Middle frontal gyrus (tissue), 1 donor: Measurements from ENCODE around the gene BOK.

Experiments used
- DNase-seq: peaks from one replicate; pipeline ENCODE4 v3.0.0-alpha.2; 2015; ENCODE audit warnings: low spot score; ENCODE audit errors: extremely low spot score

BOK gene

DNA sequence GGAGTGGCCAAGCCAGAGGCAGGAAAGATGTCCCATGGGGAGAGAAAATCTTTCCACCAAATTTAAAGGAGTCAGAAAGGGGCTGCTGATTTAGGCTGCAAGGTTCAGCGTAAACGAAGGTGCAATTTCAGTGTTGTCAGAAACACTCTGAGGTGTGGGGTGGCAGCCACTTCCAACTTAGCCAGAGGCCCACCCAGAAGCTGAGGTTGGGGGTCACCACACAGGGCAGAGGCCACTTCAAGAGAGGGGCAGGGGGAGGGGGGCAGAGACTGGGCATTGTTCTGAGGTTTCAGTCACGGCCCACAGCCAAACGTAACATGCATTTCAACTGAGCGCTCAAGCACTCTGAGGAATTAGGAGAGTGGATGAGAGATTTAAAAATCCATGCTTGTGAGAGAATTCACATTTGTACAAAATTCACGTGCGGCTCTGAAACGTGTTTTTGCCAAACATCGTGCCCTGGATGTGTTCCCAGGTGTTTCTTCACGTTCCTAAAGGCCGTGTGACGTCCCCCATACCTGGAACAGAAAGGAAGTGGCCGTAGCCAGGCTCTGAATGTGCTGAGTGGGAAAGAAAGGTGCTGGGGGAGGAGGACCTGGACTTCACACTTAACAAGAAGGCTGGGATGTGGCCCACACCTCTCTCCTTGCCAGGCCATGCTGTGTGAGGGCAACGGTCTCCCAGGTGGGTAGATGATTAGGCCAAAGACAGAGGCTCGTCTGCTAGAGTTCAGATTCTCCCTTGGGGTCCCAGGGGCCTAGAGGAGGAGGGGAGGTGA, 19.5 kb upstream of the BOK start:
- DNase-seq, result no peak

DNA sequence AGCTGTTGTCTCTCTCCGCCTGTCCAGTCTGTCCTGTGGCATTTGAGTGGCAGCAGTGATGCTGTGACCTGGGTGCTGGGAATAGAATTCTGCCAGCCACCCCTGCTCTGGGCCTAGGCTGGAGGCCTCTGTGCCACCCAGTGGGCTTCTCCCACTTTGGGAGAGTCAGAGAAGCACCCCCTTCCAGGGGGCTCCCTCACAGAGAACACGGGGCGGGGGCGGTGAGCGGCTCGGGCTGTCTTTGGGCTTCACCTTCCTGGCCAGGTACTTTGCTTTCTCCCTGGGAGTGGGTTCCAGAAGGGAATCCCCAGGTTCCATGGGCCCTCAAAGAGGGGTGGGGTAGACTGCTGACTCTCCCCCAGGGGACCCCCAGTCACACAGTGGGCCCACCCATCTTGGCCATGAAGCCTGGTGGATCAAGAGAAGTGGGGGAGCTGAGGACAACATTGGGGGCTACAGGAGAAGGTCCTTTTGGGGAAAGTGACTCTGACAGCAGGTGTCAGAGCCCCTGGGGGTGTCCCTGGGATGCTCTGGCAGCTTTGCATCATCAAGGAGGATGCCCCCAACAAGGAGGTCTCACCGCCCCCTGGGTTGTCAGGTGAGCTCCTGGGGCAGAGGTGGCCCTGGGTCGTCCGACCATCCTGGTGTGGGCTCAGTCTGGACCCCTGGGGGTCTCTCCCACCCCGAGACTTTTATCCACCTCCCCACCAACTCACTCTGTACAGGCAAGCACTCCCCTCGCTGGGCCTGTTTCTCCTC, 18.8 kb upstream of the BOK start:
- no peak for DNase-seq

DNA sequence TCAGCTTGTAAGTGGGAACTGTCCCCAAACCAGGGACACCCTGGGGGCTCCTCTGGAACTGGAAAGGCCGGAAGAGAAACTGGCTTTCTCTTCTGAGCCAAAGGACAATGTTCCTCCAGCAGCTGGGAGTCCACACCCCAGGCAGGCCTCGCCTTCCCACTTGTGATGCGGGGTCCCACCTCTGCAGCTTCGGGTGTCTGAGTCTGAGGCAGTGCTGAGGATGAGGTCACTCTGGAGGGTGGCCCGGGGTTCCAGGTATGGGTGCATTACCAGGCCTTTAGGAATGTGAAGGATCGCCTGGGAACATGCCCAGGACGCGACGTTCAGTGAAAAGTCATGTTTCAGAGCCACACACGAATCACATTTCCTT, 18.2 kb upstream of the BOK start:
- DNase-seq, result no peak

DNA sequence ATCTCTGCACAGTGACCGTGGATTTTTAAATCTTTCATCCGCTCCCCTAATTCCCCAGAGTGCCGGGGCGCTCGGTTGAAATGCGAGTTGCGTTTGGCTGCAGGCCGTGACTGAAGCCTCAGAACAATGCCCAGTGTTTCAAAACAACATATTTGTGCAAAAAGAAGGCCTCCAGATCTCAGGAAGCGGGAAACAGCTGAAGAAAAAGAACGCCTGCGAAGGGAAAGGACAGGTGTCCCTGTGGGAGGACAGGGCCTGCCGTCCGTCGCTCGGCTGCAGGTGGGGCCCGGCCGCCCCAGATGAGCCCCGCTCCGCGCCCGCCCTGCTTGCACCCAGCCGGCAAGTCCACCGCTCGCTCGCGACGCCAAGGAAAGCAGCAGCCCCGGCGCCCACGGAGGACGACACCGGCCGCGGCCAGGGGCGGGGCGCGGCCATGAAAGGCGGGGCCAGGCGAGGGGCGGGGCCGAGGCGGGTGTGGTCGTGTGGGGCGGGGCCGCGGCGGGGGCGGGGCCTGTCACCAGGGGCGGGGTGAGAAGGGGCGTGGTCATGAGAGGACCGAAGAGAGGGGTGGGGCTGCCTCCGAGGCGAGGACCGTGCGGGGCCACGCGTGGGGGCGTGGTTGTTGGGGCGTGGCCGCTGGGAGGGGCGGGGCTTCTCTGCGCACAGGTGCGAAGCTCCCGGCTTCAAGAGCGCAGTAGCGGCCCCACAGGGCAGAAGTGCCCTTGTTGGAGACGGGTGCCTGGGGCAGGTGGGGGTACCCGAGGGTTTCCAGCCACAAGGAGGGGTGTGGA, 17.6 kb upstream of the BOK start:
- DNase-seq, result no peak

DNA sequence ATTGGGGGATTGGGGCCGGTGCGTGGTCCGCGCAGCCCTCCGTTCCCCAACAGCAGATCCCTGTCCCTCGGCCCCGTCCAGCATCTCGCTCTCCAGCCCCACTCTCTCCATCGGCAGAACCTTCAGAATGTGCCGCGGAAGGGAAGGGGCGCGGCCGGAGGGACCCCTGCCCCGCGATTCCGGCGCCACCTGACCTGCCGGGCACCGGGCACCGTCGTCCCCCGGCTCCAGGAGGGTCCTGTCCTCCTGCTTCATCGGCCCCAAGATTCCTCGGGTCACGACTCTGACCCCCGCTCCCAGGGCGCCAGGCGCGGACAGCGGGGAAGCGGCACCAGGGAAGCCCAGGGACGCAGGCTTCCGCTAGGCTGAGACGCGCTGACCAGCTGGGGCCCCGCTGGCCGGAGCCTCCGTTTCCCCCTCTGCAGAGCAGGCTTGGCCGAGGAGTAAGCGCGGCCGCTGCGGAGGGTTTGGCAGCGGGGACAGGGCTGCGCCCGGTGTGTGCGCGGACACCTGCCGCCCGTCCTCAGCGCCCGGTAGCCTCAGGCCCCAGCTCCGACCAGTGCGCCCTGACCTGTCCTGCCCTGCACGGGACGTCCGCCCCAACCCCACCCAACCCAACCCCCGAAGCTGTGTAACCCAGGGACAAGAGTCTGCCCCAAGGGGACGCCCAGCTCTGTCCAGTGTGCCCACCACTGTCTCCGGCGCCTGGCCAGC, 16.8 kb upstream of the BOK start:
- DNase-seq, result no peak

DNA sequence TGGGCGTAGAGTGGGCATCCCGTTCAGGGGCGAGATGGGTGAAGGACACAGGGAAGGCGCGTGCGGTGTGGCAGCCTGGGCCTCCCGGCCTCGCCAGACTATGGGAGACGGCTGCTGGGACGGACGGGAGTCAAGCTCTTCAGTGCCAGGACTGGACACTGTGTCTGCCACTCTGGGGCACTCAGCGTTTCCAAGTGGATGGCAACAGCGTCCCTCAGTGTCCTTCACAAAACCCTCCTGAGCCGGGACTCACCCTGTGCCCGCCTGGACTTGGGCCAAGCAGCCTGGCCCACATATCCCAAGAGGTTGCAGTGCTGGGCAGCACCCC, 16.3 kb upstream of the BOK start:
- DNase-seq, result no peak

DNA sequence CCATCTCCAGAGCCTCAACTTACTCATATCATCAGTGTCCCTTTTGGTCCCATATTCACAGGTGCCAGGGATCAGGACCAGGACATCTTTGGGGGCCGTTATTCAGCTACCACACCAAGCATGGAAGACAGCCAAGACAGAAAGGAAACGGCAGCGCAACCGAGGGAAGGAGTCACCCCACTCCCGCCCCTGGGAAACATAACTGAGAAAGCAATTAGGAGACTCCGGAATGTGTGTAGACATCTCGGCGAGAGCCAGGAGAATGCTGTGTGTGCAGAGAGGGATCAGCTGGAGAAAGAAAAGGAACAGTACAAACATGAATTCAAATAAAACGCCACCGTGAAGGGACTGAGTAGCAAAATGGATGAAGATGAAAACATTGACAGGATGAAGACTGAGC, 13.4 kb upstream of the BOK start:
- no peak for DNase-seq

DNA sequence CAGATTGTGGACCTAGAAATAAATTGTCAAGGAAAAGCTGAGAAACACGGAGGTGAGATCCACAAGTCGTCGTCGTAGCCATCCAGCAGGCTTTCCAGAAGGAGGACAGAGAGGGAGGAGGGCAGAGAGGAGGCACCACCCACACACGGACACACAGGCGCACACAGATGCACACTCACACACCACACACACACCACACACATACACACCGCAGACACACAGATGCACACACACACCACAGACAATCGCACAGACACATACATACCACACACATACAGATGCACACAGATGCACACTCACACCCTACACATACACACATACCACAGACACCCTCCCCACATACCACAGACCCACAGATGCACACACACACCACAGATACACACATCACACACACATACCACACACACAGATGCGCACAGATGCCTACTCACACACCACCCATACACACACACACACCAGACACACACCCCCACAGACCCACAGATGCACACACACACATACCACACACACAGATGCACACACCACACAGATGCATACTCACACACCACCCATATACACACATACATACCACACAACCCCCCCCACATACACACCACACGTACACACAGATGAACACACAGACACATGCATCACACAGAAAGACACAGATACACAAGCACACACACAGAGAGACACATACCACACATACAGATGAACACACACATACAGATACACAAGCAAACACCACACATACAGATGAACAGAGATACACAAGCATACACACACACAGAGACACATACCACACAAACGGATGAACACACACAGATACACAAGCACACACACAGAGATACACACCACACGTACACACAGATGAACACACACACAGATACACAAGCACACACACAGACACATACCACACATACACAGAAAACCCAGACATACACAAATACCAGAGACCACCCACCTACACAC, 12.7 kb upstream of the BOK start:
- DNase-seq, result no peak

DNA sequence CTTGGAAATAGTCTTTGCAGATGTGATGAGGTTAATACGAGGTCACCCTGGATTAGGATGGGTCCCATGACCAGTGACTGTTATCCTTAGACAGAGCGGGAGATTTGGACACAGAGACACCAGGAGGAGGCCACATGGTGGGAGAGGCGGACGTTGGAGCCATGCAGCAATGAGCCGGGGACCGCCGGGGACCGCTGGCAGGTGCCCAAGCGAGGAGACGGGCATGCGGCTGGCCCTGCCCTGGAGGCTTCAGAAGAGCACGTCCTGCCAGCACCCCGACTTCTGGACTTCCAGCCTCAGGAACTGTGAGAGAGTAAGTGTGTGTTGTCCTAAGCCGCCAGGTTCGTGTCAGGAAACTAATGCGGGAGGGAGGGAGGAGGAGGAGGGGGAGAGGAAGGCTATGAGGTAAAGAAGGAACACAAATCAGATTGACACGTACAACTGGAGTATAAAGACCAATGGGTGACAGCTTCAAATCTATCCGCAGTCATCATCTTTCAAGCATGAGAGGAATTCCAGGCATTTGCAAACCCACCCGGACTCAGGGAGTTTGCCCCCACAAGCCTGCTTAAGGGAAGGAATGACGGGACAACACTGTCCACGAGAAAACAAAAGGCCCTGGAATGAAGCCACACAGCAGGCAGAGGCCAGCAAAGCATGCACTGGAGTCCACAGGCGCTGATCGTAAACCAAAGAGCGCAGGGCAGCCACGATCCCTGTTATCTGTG, 11.6 kb upstream of the BOK start:
- no peak for DNase-seq

DNA sequence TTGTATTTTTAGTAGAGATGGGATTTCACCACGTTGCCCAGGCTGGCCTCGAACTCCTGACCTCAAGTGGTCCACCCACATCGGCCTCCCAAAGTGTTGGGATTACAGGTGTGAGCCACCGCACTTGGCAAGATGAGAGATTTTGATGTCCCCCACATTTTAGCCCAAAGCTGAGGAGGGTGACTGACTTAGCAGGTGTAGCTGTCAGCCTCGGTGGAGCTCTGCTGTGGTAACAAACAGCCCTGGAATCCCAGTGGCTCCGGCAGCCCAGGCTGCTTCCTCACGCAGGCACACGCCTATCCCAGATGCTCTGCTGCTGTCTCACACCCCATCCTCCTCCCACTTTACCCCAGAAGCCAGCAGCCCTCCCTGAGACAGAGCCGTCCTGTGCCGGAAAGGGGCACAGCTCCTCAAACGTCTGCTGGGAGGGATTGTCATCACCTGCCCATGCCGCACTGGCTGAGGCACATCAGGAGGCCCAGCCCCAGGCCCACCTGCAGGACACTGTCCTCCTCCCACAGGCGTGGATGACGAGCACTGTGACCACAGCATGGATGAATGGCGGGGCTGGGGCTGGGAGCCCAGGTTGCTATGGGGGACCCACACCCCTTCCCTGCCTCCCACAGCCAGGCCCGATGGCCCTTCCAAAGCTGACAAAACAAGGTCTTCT, 10.6 kb upstream of the BOK start:
- DNase-seq, result no peak

DNA sequence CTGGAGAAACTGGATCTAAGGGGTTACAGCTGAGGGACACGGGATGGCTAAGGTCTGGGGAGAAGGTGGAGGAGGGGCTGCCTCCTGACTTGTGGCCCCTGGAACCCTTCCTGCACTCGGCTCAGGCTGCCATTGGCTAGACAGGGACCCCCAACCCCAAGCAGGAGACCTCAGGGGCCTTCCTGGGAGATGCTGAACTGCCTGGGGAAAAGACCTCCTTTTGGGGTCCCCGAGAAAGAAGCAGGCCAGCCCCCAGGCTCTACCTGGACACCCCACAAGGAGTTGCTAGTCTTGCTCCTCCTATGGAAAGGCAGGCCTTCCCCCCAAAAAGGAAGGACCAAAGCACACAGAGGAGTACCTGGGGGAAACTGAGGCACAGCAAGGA, 10.1 kb upstream of the BOK start:
- no peak for DNase-seq

DNA sequence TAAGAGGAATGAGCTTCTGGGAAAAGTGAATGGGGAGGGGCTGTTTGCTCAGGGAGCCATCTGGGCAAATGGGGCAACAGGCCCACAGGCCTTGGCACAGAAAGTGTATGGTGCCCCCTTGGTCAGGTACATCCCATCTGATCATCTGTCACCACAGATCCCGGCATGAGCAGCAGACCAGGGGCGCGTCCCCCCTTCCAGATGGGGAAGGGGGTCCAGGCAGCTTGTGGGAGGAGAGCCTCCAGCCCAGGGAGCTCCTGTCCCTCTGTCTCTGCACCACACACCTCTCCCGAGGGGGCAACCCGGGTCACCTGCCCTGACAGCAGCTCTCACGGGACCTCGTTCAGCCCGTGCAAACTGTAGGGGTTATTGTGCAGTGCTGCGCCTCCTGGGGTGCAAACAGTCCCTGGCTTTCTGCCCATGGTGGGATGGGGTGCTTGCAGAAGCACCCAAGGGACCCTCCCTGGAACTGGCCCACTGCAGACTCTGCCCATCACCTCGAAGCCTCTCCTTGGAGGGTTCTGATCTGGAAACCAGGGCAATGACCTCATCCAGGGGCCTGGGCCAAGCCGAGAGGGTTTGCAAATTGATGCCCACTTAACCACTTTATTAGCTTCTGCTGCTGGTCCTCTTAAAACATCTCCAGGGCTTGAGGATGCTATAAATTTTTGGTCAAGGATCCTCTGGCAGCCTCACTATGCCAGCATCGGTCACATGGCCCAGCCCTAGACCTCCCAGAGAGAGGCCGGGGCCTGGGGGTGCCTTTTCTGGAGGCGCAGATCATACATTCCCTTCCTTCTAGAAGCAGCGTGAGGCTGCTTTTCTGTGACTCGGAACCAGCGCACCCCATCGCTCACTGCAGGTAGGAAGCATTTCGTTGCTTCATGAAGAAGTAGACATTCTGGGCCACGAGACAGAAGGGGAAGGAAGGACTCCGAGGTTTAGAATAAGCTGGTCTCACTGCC, 7.6 kb upstream of the BOK start:
- DNase-seq, result no peak

DNA sequence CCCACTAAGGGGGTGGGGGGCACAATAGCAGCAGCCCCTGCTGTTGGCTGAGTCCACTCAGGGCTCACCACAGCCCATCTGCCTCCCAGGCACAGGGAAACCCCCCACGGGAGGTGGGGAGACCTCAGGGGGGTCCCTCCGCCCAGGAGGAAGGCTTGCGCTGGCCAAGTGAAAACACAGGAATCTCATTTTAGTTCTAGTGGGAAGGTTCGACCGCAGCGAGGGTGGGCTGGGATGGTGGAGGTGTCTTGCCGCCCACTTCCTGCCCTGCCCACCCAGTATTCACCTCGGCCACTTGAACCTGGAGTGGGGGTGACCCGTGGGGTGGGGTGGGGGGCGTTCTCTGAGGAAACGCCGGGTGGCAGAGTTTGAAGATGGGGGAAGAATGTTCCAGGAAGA, 6.9 kb upstream of the BOK start:
- no peak for DNase-seq

DNA sequence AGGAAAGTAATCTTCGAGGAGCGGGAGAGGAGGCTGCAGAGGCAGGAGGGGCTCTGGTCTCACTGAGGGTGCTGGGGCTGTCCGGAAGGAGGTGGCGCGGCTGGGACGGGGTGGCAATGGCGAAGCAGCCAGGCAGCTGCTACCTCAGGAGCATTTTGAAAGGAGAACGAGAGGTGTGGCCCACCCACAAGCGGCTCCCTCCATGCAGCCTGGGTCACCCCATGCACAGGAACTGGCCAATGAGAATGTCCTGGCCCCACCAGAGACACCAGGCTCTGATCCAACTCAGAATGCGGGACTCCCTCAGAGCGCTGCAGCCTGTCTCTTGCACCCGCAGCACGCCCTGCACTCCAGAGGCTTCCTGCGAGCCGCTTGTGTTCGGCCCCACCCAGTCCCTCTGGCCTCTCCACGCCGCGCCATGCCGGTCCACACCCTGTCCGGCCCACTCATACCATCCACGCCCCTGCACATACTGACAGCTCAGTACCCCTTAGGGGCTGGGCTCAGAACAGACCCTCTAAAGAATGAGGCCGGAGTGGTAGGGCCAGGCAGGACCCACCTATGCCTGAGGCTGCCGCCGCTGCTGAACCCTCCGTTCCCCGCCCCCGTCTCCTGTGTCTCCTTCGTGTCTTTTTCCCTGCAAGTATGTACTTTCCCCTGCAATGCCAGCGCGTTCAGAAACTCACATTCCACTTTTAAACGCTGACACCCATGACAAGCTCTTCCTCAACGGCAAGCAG, 6.4 kb upstream of the BOK start:
- DNase-seq, result no peak

DNA sequence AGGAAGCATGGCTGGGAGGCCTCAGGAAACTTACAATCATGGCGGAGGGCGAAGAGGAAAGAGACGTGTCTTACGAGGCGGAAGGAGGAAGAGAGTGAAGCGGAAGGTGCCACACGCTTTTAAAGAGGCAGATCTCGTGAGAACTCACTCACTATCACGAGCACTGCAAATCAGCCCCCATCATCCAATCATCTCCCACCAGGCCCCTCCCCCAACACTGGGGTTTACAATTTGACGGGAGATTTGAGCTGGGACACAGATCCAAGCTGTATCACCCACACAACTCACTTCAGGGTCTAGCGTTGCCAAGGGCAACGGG, 5.1 kb upstream of the BOK start:
- DNase-seq, result no peak

DNA sequence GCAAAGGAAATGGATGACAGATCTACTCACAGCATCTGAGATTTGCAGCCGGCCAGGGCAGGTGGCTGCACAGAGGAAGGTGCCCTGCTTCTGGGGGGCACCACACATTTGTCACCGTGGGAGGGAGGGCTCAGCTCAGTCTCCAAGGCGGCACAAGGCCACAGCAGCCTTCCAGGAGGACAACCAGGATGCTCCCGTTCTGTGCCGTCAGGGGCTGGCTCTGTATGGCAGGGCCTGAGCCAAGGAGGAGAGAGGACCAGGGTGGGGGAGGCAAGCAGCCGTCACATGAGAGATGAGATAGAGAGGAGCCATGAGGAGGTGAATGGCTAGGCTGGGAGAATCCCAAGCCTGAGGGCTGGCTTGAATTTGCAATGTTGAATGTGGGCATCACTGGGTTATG, 4.6 kb upstream of the BOK start:
- DNase-seq, result no peak

DNA sequence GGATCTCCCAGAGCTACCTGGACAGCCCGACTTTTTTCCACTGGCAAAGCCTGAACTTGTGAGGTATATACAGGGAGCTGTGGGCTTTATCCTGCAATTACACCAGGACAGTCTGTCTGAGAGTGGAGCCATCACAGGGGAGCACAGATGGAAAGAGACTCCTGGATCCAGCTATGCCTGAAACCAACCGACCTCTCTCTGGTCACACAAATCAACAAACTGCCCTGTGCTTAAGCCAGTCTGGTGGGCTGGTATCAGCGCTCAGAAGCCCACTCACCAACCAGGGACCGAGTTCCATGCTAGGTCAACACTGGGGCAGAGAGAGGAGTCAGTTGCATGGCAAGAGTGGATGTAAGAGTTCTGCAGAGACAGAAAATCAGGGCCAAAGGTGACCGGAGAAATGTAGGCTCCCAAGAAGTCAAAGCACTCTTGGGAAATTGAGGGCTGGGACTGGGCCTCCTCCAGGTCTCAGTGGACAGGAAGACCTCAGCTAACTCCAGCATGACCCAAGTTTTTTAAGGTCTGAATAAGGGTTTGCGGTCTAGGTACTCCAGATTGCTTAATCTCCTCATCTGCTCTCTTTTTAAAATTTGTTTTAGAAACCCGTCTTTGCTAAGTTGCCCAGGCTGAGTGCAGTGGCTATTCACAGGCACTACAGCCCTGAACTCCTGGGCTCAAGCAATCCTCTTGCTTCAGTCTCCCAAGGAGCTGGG, 3.8 kb upstream of the BOK start:
- no peak for DNase-seq
